OCI-LY7 (cell line): ENCODE data around the gene RPL39L. TPM values are rescaled to one million over a fixed set of nuclear protein-coding genes. Genes with fewer than 3 reads are reported as not detected.
A peak's percentile ranks its signal among the peaks of the same experiment; 100 is the strongest.

Source experiments
- BruUV-seq: library from RNA; stranded (reverse); fragments of 400-500 nt; replicated peaks from 2 replicates; lab custom pipeline; 2021; lab: Mats Ljungman, UMichigan
- CTCF ChIA-PET: fragments of 300-600 bp; sonication (Branson Sonifier 250); formaldehyde crosslinking; loops from one replicate; lab custom pipeline; 2022; ENCODE audit warnings: antibody characterized with exemption; ENCODE audit not compliant: unreplicated experiment; lab: Charles Lee
- POLR2A ChIA-PET: fragments of 300-600 bp; sonication (Branson Sonifier 250); formaldehyde crosslinking; loops from one replicate; lab custom pipeline; 2022; ENCODE audit warnings: antibody characterized with exemption; lab: Charles Lee
- DNase-seq: peaks from one replicate; pipeline ENCODE4 v3.0.0-alpha.2; 2015; ENCODE audit warnings: low spot score
- H2AFZ ChIP-seq: fragments of 200-600 bp; sonication (generic), shearing (Covaris generic); 2 replicates; pipeline ENCODE4 v1.6.1; 2014; ENCODE audit warnings: mild to moderate bottlenecking, antibody characterized with exemption, low read length, moderate library complexity
- H3K27ac ChIP-seq: fragments of 200-600 bp; sonication (generic); 2 replicates; pipeline ENCODE4 v1.5.1; 2014; ENCODE audit warnings: mixed run types, low read depth, mild to moderate bottlenecking, moderate library complexity, low read length, inconsistent platforms; ENCODE audit not compliant: poor library complexity, severe bottlenecking
- H3K36me3 ChIP-seq: fragments of 200-600 bp; sonication (generic); 2 replicates; pipeline ENCODE4 v1.6.1; 2014; ENCODE audit warnings: mild to moderate bottlenecking, antibody characterized with exemption, low read length, moderate library complexity, mixed read lengths; ENCODE audit not compliant: insufficient read depth
- H3K4me1 ChIP-seq: fragments of 200-600 bp; sonication (generic); 2 replicates; pipeline ENCODE4 v1.5.1; 2014; ENCODE audit warnings: mild to moderate bottlenecking, low read length; ENCODE audit not compliant: insufficient read depth, poor library complexity, severe bottlenecking
- H3K4me2 ChIP-seq: fragments of 200-600 bp; sonication (generic); 2 replicates; pipeline ENCODE4 v1.6.1; 2014; ENCODE audit warnings: mild to moderate bottlenecking, low read length
- H3K4me3 ChIP-seq: fragments of 200-600 bp; sonication (generic); 2 replicates; pipeline ENCODE4 v1.5.1; 2014; ENCODE audit warnings: mild to moderate bottlenecking, low read depth, low read length; ENCODE audit not compliant: poor library complexity, severe bottlenecking
- H3K79me2 ChIP-seq: fragments of 200-600 bp; sonication (generic); 2 replicates; pipeline ENCODE4 v1.6.1; 2016; ENCODE audit warnings: low read depth, mild to moderate bottlenecking, low read length, moderate library complexity, mixed read lengths; ENCODE audit not compliant: insufficient read depth
- H3K9me2 ChIP-seq: fragments of 200-600 bp; sonication (generic); 2 replicates; pipeline ENCODE4 v1.6.1; 2016; ENCODE audit warnings: mild to moderate bottlenecking, low read length, mixed read lengths; ENCODE audit not compliant: insufficient read depth
- H3K9me3 ChIP-seq: fragments of 200-600 bp; sonication (generic); 2 replicates; pipeline ENCODE4 v1.6.1; 2014; ENCODE audit warnings: mild to moderate bottlenecking, mixed run types, low read length, mixed read lengths
- H4K20me1 ChIP-seq: fragments of 200-600 bp; sonication (generic); 2 replicates; pipeline ENCODE4 v1.6.1; 2014; ENCODE audit warnings: mild to moderate bottlenecking, antibody characterized with exemption, low read length, moderate library complexity, mixed read lengths; ENCODE audit not compliant: insufficient read depth
- EZH2phosphoT487 ChIP-seq: fragments of 200-600 bp; sonication (generic); IDR thresholded peaks from 2 replicates; pipeline ENCODE4 v1.6.1; 2018; ENCODE audit warnings: low read depth, borderline replicate concordance, mild to moderate bottlenecking, mixed run types, antibody characterized with exemption, low read length, moderate library complexity, mixed read lengths
- intact Hi-C: fragments of 100-400 bp; cut with micrococcal nuclease; formaldehyde crosslinking; loops from one replicate; pipeline ENCODE4 v1.10.0; 2022; ENCODE audit not compliant: unreplicated experiment
- total RNA-seq, 2 experiments: library from RNA; depleted of rRNA in 1 of 2; stranded (reverse); fragments of >200 nt in 1 of 2; shearing (Covaris generic) in 1 of 2; gene quantifications; 2 replicates each; pipeline ENCODE4 v1.2.3, GENCODE V29; 2014 to 2022
- TF ChIP-seq, protein P1 (sequence below): fragments of 200-600 bp; sonication (generic); conservative IDR thresholded peaks from 2 replicates; pipeline ENCODE4 v1.5.1; 2014; ENCODE audit warnings: mild to moderate bottlenecking, antibody characterized with exemption, low read length, moderate library complexity, mixed read lengths

RPL39L gene
- total RNA-seq, 2 experiments from 2014 or later: 46.5 to 79.2 TPM

GRCh38 chr3:187072102-187072501, 67.2 kb downstream of the RPL39L start:
- Histone ChIP-seq H3K79me2 (peaks cover 57% of the 10 kb centered on the region), H3K4me2 (peak overlapping the region; percentile 56), H3K27ac (peak overlapping the region; percentile 65), H3K36me3 (peaks cover 100% of the 10 kb centered on the region), H3K9me3 (no peaks in the 10 kb centered on the region), H3K4me3 (peak overlapping the region; percentile 4), H3K4me1 (peaks cover 64% of the 10 kb centered on the region), H3K9me2 (no peaks in the 10 kb centered on the region), H2AFZ (no peak overlapping the region), H4K20me1 (0 out of 2 replicates have a peak, but pooled peaks cover 4% of the 10 kb centered on the region)
- BruUV-seq: no TSS peak
- POLR2A ChIA-PET: interaction anchor here (0.6 to 0.9 kb wide), 3 partner anchors 46 to 106 kb away, joined by 3 to 4 read pairs (median 3); partner anchors contain the start of gene RPL39L
- TF ChIP-seq, protein P1, sequence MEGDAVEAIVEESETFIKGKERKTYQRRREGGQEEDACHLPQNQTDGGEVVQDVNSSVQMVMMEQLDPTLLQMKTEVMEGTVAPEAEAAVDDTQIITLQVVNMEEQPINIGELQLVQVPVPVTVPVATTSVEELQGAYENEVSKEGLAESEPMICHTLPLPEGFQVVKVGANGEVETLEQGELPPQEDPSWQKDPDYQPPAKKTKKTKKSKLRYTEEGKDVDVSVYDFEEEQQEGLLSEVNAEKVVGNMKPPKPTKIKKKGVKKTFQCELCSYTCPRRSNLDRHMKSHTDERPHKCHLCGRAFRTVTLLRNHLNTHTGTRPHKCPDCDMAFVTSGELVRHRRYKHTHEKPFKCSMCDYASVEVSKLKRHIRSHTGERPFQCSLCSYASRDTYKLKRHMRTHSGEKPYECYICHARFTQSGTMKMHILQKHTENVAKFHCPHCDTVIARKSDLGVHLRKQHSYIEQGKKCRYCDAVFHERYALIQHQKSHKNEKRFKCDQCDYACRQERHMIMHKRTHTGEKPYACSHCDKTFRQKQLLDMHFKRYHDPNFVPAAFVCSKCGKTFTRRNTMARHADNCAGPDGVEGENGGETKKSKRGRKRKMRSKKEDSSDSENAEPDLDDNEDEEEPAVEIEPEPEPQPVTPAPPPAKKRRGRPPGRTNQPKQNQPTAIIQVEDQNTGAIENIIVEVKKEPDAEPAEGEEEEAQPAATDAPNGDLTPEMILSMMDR: peak; percentile 43; the same call in 1 of the 2 replicates
- TF ChIP-seq EZH2phosphoT487: no peak
- DNase-seq: peak; percentile 41
- intact Hi-C loops: no loop called here
- CTCF ChIA-PET: no interaction called here

Other genes starting within 250 kb of the RPL39L start
- 173 and 192 TPM in 2 replicates for gene ST6GAL1, start 209.0 kb downstream of the RPL39L start, total RNA-seq (2014; rRNA removed; shearing (Covaris generic))
- 373 and 375 TPM in 2 replicates for gene ST6GAL1, start 209.0 kb downstream of the RPL39L start, total RNA-seq (2022)
- not detected in 2 replicates for gene RTP1, start 58.0 kb upstream of the RPL39L start, total RNA-seq (2014; rRNA removed; shearing (Covaris generic))
- not detected in 2 replicates for gene RTP1, start 58.0 kb upstream of the RPL39L start, total RNA-seq (2022)
- not detected in 2 replicates for gene MASP1, start 152.2 kb upstream of the RPL39L start, total RNA-seq (2014; rRNA removed; shearing (Covaris generic))
- gene MASP1, start 152.2 kb upstream of the RPL39L start, total RNA-seq (2022): not detected in 2 replicates
- 0.10 and 0.13 TPM in 2 replicates for gene RTP4, start 228.9 kb upstream of the RPL39L start, total RNA-seq (2014; rRNA removed; shearing (Covaris generic))
- not detected in 2 replicates for gene RTP4, start 228.9 kb upstream of the RPL39L start, total RNA-seq (2022)